GM23338 (cell line): Measurements from ENCODE around the gene ADSS1. TPM values are rescaled to one million over a fixed set of nuclear protein-coding genes. Genes with fewer than 3 reads are reported as not detected.

Experiments used
- ATAC-seq: fragments of 200-7000 bp; cut with Tn5 transposase; 3 replicates; pipeline ENCODE4 v1.9.1; 2020
- DNase-seq: peaks from one replicate; pipeline ENCODE4 v3.0.0-alpha.2; 2015; ENCODE audit warnings: low spot score
- H2AFZ ChIP-seq: fragments of 200-600 bp; sonication (generic); 2 replicates; pipeline ENCODE4 v1.8.0; 2016; ENCODE audit warnings: antibody characterized with exemption, mild to moderate bottlenecking, moderate library complexity
- H3F3A ChIP-seq: fragments of 200-600 bp; sonication (generic); replicated peaks from 2 replicates; pipeline ENCODE4 v1.8.0; 2017; ENCODE audit warnings: antibody characterized with exemption, mixed run types, low read depth
- H3K27ac ChIP-seq: fragments of 200-600 bp; sonication (generic); 2 replicates; pipeline ENCODE4 v1.6.1; 2016; ENCODE audit warnings: low read depth
- H3K27me3 ChIP-seq: fragments of 200-600 bp; sonication (generic); 2 replicates; pipeline ENCODE4 v1.8.0; 2016; ENCODE audit warnings: mild to moderate bottlenecking, mixed run types, moderate library complexity; ENCODE audit not compliant: insufficient read depth
- H3K36me3 ChIP-seq: fragments of 200-600 bp; sonication (generic); 2 replicates; pipeline ENCODE4 v1.8.0; 2016; ENCODE audit warnings: mild to moderate bottlenecking; ENCODE audit not compliant: insufficient read depth
- H3K4me1 ChIP-seq: fragments of 200-600 bp; sonication (generic); 2 replicates; pipeline ENCODE4 v1.8.0; 2016; ENCODE audit warnings: mild to moderate bottlenecking, moderate library complexity; ENCODE audit not compliant: insufficient read depth
- H3K4me2 ChIP-seq: fragments of 200-600 bp; sonication (generic); 2 replicates; pipeline ENCODE4 v1.7.1; 2017; ENCODE audit warnings: mixed run types
- H3K4me3 ChIP-seq: fragments of 200-600 bp; sonication (generic); 2 replicates; pipeline ENCODE4 v1.6.1; 2016; ENCODE audit warnings: mixed run types
- H3K79me2 ChIP-seq: fragments of 200-600 bp; sonication (generic); replicated peaks from 2 replicates; pipeline ENCODE4 v1.8.0; 2017; ENCODE audit warnings: mild to moderate bottlenecking; ENCODE audit not compliant: insufficient read depth
- H3K9me2 ChIP-seq: fragments of 200-600 bp; sonication (generic); 2 replicates; pipeline ENCODE4 v1.8.0; 2017; ENCODE audit not compliant: insufficient read depth
- H4K20me1 ChIP-seq: fragments of 200-600 bp; sonication (generic); replicated peaks from 2 replicates; pipeline ENCODE4 v1.8.0; 2017; ENCODE audit warnings: mild to moderate bottlenecking; ENCODE audit not compliant: insufficient read depth
- H3K27ac Mint-ChIP-seq: 2 replicates; pipeline ENCODE4 v1.8.0; 2020; ENCODE audit warnings: inconsistent platforms, mild to moderate bottlenecking, moderate library complexity, mixed read lengths
- H3K27me3 Mint-ChIP-seq: 3 replicates; pipeline ENCODE4 v1.8.0; 2022; ENCODE audit warnings: low read depth, mild to moderate bottlenecking, moderate library complexity, mixed read lengths, inconsistent platforms; ENCODE audit not compliant: insufficient read depth, poor library complexity
- H3K36me3 Mint-ChIP-seq: 3 replicates; pipeline ENCODE4 v1.8.0; 2021; ENCODE audit warnings: low read depth, mild to moderate bottlenecking, inconsistent platforms, moderate library complexity, mixed read lengths
- H3K4me1 Mint-ChIP-seq: 3 replicates; pipeline ENCODE4 v1.8.0; 2020; ENCODE audit warnings: mild to moderate bottlenecking, inconsistent platforms, mixed read lengths
- H3K4me3 Mint-ChIP-seq: 3 replicates; pipeline ENCODE4 v1.8.0; 2021; ENCODE audit warnings: moderate library complexity, mild to moderate bottlenecking, inconsistent platforms, mixed read lengths
- H3K9me3 Mint-ChIP-seq: 3 replicates; pipeline ENCODE4 v1.8.0; 2020; ENCODE audit warnings: moderate library complexity, mild to moderate bottlenecking, inconsistent platforms, mixed read lengths
- CREB1 ChIP-seq: fragments of 250-450 bp; sonication (Bioruptor Pico); IDR thresholded peaks from 2 replicates; pipeline ENCODE4 v1.5.0; 2020; ENCODE audit warnings: low read depth, mild to moderate bottlenecking, moderate library complexity
- ETS1 ChIP-seq: IDR thresholded peaks from 2 replicates; pipeline ENCODE4 v1.6.1; 2016; ENCODE audit warnings: antibody characterized with exemption
- NANOG ChIP-seq: IDR thresholded peaks from 2 replicates; pipeline ENCODE4 v1.6.1; 2016; ENCODE audit warnings: antibody characterized with exemption, borderline replicate concordance
- POLR2AphosphoS5 ChIP-seq: IDR thresholded peaks from 2 replicates; pipeline ENCODE4 v1.6.1; 2016; ENCODE audit warnings: antibody characterized with exemption, low read depth
- STAT1 ChIP-seq: IDR thresholded peaks from one replicate; pipeline ENCODE4 v1.6.1; 2016; ENCODE audit warnings: antibody characterized with exemption; ENCODE audit not compliant: unreplicated experiment
- ZNF114 ChIP-seq: fragments of 250-450 bp; sonication (Bioruptor Pico); IDR thresholded peaks from 2 replicates; pipeline ENCODE4 v1.5.0; 2020; ENCODE audit warnings: mild to moderate bottlenecking, moderate library complexity
- ZNF331 ChIP-seq: fragments of 250-450 bp; sonication (Bioruptor Pico); IDR thresholded peaks from 2 replicates; pipeline ENCODE4 v1.5.0; 2020; ENCODE audit warnings: low read depth, mild to moderate bottlenecking, moderate library complexity
- ZNF462 ChIP-seq: fragments of 250-450 bp; sonication (Bioruptor Pico); IDR thresholded peaks from 2 replicates; pipeline ENCODE4 v1.5.0; 2020; ENCODE audit warnings: mild to moderate bottlenecking, moderate library complexity
- polyA plus RNA-seq: library from polyadenylated mRNA; unstranded; fragments of >200 nt; fragmentation: Nextera tagmentation; extraction: Ambion mirVana; gene quantifications from 2 replicates; pipeline ENCODE4 v1.2.1, GENCODE V29; 2016
- total RNA-seq: library from RNA; depleted of rRNA; stranded (reverse); fragments of >200 nt; shearing (Covaris generic); gene quantifications from 2 replicates; pipeline ENCODE4 v1.2.3, GENCODE V29; 2014
- TF ChIP-seq, protein P1 (sequence below): IDR thresholded peaks from one replicate; pipeline ENCODE4 v1.6.1; 2018; ENCODE audit warnings: antibody characterized with exemption; ENCODE audit not compliant: unreplicated experiment

ADSS1 gene
- total and polyA plus RNA-seq, 2 experiments from 2014 or later, result 9.5 to 11.6 TPM

- TF ChIP-seq ZNF462, result no peak
- no peak for TF ChIP-seq ETS1
- no peak for TF ChIP-seq POLR2AphosphoS5
Measured at GRCh38 chr14:104722938-104723650, 935 bp upstream of the ADSS1 start (continued).

DNA sequence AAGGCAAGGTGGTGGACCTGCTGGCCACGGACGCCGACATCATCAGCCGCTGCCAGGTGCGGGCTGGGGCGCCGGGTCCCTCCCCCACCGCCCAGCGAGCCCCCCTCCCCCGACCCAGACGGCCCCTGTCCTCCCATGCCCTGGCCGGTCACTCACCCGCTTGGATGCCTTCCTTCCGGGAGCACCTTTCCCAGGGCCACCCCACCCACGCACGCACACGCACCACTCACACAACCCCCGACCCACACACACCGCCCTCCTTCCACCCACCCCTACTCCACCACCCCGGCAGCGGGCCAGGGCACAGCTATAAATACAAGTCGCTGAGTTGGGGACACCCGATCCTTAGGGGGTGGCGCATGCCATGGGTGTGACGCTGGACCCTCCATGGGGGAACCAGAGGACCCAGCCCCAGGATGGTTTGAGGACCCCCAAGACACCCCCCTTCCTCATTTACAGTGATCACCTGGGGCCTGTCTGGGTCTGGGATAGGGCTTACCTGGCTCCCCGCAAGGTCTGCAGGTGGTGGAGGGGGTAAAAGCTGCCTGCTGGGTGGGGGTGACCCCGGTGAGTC lies 465 bp downstream of the ADSS1 start:
- Histone ChIP-seq H2AFZ (no peak overlapping the region), H3K9me2 (no peaks in the 10 kb centered on the region), H3K27ac (no peak overlapping the region), H3K4me2 (peak overlapping the region; percentile 83), H3F3A (no peaks in the 10 kb centered on the region; the same call in 1 of the 2 replicates), H3K36me3 (no peaks in the 10 kb centered on the region), H4K20me1 (no peaks in the 10 kb centered on the region), H3K4me3 (peak overlapping the region; percentile 62), H3K4me1 (peaks cover 10% of the 10 kb centered on the region; the same call in 1 of the 2 replicates), H3K79me2 (no peaks in the 10 kb centered on the region), H3K27me3 (no peaks in the 10 kb centered on the region)
- peaks cover 14% of the 10 kb centered on the region for H3K27me3 Mint-ChIP-seq
- H3K9me3 Mint-ChIP-seq, result peaks cover 4% of the 10 kb centered on the region; the same call in 2 of the 3 replicates
- peaks cover 7% of the 10 kb centered on the region; the same call in 2 of the 3 replicates for H3K4me1 Mint-ChIP-seq
- no peaks in the 10 kb centered on the region; the same call in 2 of the 3 replicates for H3K36me3 Mint-ChIP-seq
- peak; percentile 40 for DNase-seq
- H3K4me3 Mint-ChIP-seq, result peak overlapping the region; percentile 75
- H3K27ac Mint-ChIP-seq, result no peak overlapping the region
- ATAC-seq, result no peak; the same call in 1 of the 3 replicates
- TF ChIP-seq CREB1 (no peak), ETS1 (no peak), ZNF331 (no peak), STAT1 (no peak), ZNF114 (CRISPR knock-in tag) (no peak), NANOG (no peak)
- TF ChIP-seq, protein P1, sequence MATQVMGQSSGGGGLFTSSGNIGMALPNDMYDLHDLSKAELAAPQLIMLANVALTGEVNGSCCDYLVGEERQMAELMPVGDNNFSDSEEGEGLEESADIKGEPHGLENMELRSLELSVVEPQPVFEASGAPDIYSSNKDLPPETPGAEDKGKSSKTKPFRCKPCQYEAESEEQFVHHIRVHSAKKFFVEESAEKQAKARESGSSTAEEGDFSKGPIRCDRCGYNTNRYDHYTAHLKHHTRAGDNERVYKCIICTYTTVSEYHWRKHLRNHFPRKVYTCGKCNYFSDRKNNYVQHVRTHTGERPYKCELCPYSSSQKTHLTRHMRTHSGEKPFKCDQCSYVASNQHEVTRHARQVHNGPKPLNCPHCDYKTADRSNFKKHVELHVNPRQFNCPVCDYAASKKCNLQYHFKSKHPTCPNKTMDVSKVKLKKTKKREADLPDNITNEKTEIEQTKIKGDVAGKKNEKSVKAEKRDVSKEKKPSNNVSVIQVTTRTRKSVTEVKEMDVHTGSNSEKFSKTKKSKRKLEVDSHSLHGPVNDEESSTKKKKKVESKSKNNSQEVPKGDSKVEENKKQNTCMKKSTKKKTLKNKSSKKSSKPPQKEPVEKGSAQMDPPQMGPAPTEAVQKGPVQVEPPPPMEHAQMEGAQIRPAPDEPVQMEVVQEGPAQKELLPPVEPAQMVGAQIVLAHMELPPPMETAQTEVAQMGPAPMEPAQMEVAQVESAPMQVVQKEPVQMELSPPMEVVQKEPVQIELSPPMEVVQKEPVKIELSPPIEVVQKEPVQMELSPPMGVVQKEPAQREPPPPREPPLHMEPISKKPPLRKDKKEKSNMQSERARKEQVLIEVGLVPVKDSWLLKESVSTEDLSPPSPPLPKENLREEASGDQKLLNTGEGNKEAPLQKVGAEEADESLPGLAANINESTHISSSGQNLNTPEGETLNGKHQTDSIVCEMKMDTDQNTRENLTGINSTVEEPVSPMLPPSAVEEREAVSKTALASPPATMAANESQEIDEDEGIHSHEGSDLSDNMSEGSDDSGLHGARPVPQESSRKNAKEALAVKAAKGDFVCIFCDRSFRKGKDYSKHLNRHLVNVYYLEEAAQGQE, result no peak
